GM19452 (cell line): ENCODE results near the gene HES7.
"Not testable (repeated sequence)": the region's sequence is repeated elsewhere in the genome, so short reads cannot be mapped to it uniquely, and the experiment has no call there.

Experiments used
- ATAC-seq: cut with Tn5 transposase; IDR thresholded peaks from one replicate; pipeline ENCODE4 v1.9.1; 2021; ENCODE audit not compliant: unreplicated experiment

Gene HES7

GRCh38 chr17:8123695-8124349, at the start of gene HES7:
Gene HES7 (minus strand): TSS chr17:8124106. CDS start chr17:8124084, 22 bp downstream.
- no peak for ATAC-seq

- ATAC-seq: peak; percentile 71
Measured at GRCh38 chr17:8173056-8173870, 49.4 kb upstream of the HES7 start.

GRCh38 chr17:8170186-8170585, 46.3 kb upstream of the HES7 start:
- ATAC-seq: not testable (repeated sequence)

GRCh38 chr17:8167526-8167925, 43.6 kb upstream of the HES7 start:
- no peak for ATAC-seq

GRCh38 chr17:8166731-8167130, 42.8 kb upstream of the HES7 start:
- ATAC-seq: no peak

- no peak for ATAC-seq
Measured at GRCh38 chr17:8164815-8165131, 40.9 kb upstream of the HES7 start.

GRCh38 chr17:8163978-8164814, 40.3 kb upstream of the HES7 start:
- no peak for ATAC-seq

- no peak for ATAC-seq
Measured at GRCh38 chr17:8162997-8163977, 39.4 kb upstream of the HES7 start.

- no peak for ATAC-seq
Measured at GRCh38 chr17:8162233-8162996, 38.5 kb upstream of the HES7 start, which contains the start of gene VAMP2. Gene VAMP2 (minus strand): TSS chr17:8162948. CDS start chr17:8162879, 69 bp downstream.

GRCh38 chr17:8161289-8162232, 37.7 kb upstream of the HES7 start:
- ATAC-seq: no peak

- ATAC-seq: no peak
Measured at GRCh38 chr17:8160741-8161221, 36.9 kb upstream of the HES7 start.

GRCh38 chr17:8160224-8160577, 36.3 kb upstream of the HES7 start:
- no peak for ATAC-seq

GRCh38 chr17:8159459-8160223, 35.7 kb upstream of the HES7 start:
- no peak for ATAC-seq

GRCh38 chr17:8159032-8159400, 35.1 kb upstream of the HES7 start:
- no peak for ATAC-seq

- no peak for ATAC-seq
Measured at GRCh38 chr17:8158267-8159031, 34.5 kb upstream of the HES7 start.

- peak; percentile 77 for ATAC-seq
Measured at GRCh38 chr17:8156246-8156992, 32.5 kb upstream of the HES7 start.

GRCh38 chr17:8155996-8156245, 32.0 kb upstream of the HES7 start:
- no peak for ATAC-seq
